K562 (cell line): Measurements from ENCODE around the gene TUBB4B. TPM values are rescaled to one million over a fixed set of nuclear protein-coding genes. Genes with fewer than 3 reads are reported as not detected.

ENCODE experiments used
- ERF ChIP-seq: fragments of 450-650 bp; formaldehyde crosslinking; IDR thresholded peaks from 2 replicates; pipeline ENCODE4 v1.4.0; 2020; ENCODE audit warnings: mild to moderate bottlenecking, mixed read lengths
- HMGN3 ChIP-seq: IDR thresholded peaks from 2 replicates; pipeline ENCODE4 v1.6.1; 2011; ENCODE audit warnings: borderline replicate concordance, low read depth, mild to moderate bottlenecking, mixed read lengths, low read length; ENCODE audit not compliant: insufficient read length; ENCODE audit errors: extremely low read depth
- MAFK ChIP-seq: IDR thresholded peaks from 2 replicates; pipeline ENCODE4 v1.6.1; 2011; ENCODE audit warnings: low read length, improper control_type of control experiment
- MEF2A ChIP-seq: IDR thresholded peaks from 2 replicates; pipeline ENCODE4 v1.6.1; 2011; ENCODE audit warnings: low read depth, mild to moderate bottlenecking, low read length, moderate library complexity; ENCODE audit not compliant: control insufficient read depth
- NCOA1 ChIP-seq: fragments of 450-650 bp; IDR thresholded peaks from 2 replicates; pipeline ENCODE4 v1.6.1; 2016; ENCODE audit warnings: low read depth
- NCOA2 ChIP-seq, 2 experiments: fragments of 450-650 bp; IDR thresholded peaks; 2 replicates each; pipeline ENCODE4 v1.6.1; 2018; ENCODE audit warnings: mild to moderate bottlenecking in 2 of 2, moderate library complexity in 1 of 2; ENCODE audit not compliant: partially characterized antibody in 2 of 2
- NFYB ChIP-seq: IDR thresholded peaks from 2 replicates; pipeline ENCODE4 v1.6.1; 2011; ENCODE audit warnings: mild to moderate bottlenecking, moderate library complexity; ENCODE audit not compliant: insufficient read length; ENCODE audit errors: extremely low read depth
- NRF1 ChIP-seq, 2 experiments: fragments of 450-650 bp; IDR thresholded peaks in 1 of 2; conservative IDR thresholded peaks in 1 of 2; 2 replicates each; pipeline ENCODE4 v1.6.1; 2014; ENCODE audit warnings: mild to moderate bottlenecking in 2 of 2
- PKNOX1 ChIP-seq: fragments of 450-650 bp; IDR thresholded peaks from 2 replicates; pipeline ENCODE4 v1.6.1; 2016
- RFX5 ChIP-seq: IDR thresholded peaks from 2 replicates; pipeline ENCODE4 v1.6.1; 2011; ENCODE audit warnings: low read depth, mild to moderate bottlenecking, improper control_type of control experiment, low read length
- TAF1 ChIP-seq: IDR thresholded peaks from 2 replicates; pipeline ENCODE4 v1.6.1; 2011; ENCODE audit warnings: mild to moderate bottlenecking, low read length, moderate library complexity; ENCODE audit not compliant: insufficient read depth, control insufficient read depth, severe bottlenecking; ENCODE audit errors: extremely low read depth
- TBL1XR1 ChIP-seq, 2 experiments: IDR thresholded peaks; 2 replicates each; pipeline ENCODE4 v1.6.1; 2012; ENCODE audit warnings: improper control_type of control experiment in 2 of 2, low read length in 2 of 2, mild to moderate bottlenecking in 1 of 2
- TCFL5 ChIP-seq: fragments of 250-450 bp; sonication (Bioruptor Pico); conservative IDR thresholded peaks from 2 replicates; pipeline ENCODE4 v1.6.1; 2021; ENCODE audit warnings: mild to moderate bottlenecking, moderate library complexity, matching md5 sums
- TFAP4 ChIP-seq: sonication (generic); formaldehyde crosslinking; IDR thresholded peaks from 2 replicates; pipeline ENCODE4 v1.8.0; 2022; ENCODE audit warnings: missing genetic modification reagents, mild to moderate bottlenecking, moderate library complexity, borderline replicate concordance
- ZBTB26 ChIP-seq: fragments of 450-650 bp; formaldehyde crosslinking; IDR thresholded peaks from 2 replicates; pipeline ENCODE4 v1.4.0; 2022; ENCODE audit warnings: missing genetic modification characterization
- ZFX ChIP-seq: sonication (generic); formaldehyde crosslinking; IDR thresholded peaks from 2 replicates; pipeline ENCODE4 v1.8.0; 2022; ENCODE audit warnings: mild to moderate bottlenecking, missing genetic modification reagents, moderate library complexity
- ZKSCAN3 ChIP-seq: fragments of 250-450 bp; sonication (Bioruptor Pico); IDR thresholded peaks from 2 replicates; pipeline ENCODE4 v1.4.0; 2020
- ZNF24 ChIP-seq: fragments of 450-650 bp; IDR thresholded peaks from 2 replicates; pipeline ENCODE4 v1.6.1; 2016
- ZNF277 ChIP-seq: fragments of 250-450 bp; sonication (Bioruptor Pico); IDR thresholded peaks from 2 replicates; pipeline ENCODE4 v1.8.0; 2022; ENCODE audit warnings: inconsistent platforms, mild to moderate bottlenecking, moderate library complexity, borderline replicate concordance
- polyA plus RNA-seq, 8 experiments: library from polyadenylated mRNA; depleted of rRNA in 4 of 8; stranded (reverse) in 5 of 8; unstranded in 3 of 8; fragments of >200 nt; fragmentation: Nextera tagmentation in 2 of 8; fragmentation: Illumina TruSeq in 1 of 8; extraction: Ambion mirVana in 2 of 8; extraction: Trizol in 1 of 8; gene quantifications; 2 replicates each; pipeline versions ENCODE4 v1.2.1 to v1.2.3, GENCODE V29; 2011 to 2014; ENCODE audit warnings: inconsistent platforms in 1 of 8, missing spikeins in 1 of 8
- total RNA-seq, 7 experiments: library from RNA; depleted of rRNA in 6 of 7; stranded (reverse); fragments of >200 nt in 6 of 7; fragmentation: Illumina TruSeq in 2 of 7; extraction: Trizol in 2 of 7; gene quantifications; 2 replicates each; pipeline versions ENCODE4 v1.2.1 to v1.2.3, GENCODE V29; 2011 to 2021; ENCODE audit warnings: low replicate concordance in 1 of 7
- TF ChIP-seq, protein P1 (sequence below): fragments of 250-450 bp; sonication (Bioruptor Pico); IDR thresholded peaks from 2 replicates; pipeline ENCODE4 v1.6.1; 2021; ENCODE audit warnings: mild to moderate bottlenecking

The TUBB4B gene
- total and polyA plus RNA-seq, 9 of the 15 experiments (the other 6 are each of a cell fraction or from before 2014, with no cell fraction given) = 24.1 to 443 (median 268) TPM

GRCh38 chr9:137223078-137223970 lies 17.8 kb upstream of the TUBB4B start (continued):
- peak; percentile 73 for TF ChIP-seq TFAP4
- 0 out of 2 replicates have a peak, but pooled peaks have one; percentile 65 for TF ChIP-seq ERF (CRISPR knock-in tag)
- no peak for TF ChIP-seq ZKSCAN3 (CRISPR knock-in tag)
- TF ChIP-seq HMGN3 = peak; percentile 45
- 0 out of 2 replicates have a peak, but pooled peaks have one; percentile 59 for TF ChIP-seq RFX5
- no peak for TF ChIP-seq NCOA2 (IDR thresholded peaks at IDR 0.05; ENCODE audit: partially characterized antibody in 2 of 2)
- TF ChIP-seq ZNF277 (CRISPR knock-in tag) = no peak
- peak; percentile 94 for TF ChIP-seq PKNOX1
- TF ChIP-seq, protein P1, sequence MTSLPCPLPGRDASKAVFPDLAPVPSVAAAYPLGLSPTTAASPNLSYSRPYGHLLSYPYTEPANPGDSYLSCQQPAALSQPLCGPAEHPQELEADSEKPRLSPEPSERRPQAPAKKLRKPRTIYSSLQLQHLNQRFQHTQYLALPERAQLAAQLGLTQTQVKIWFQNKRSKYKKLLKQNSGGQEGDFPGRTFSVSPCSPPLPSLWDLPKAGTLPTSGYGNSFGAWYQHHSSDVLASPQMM = no peak
- TF ChIP-seq ZNF24 = no peak
- TF ChIP-seq ZFX (CRISPR knock-in tag) = peak; percentile 78
- peak in 1 of 2 experiments; percentile 25; a peak in 2 of 4 replicates for TF ChIP-seq TBL1XR1 (IDR thresholded peaks at IDR 0.05; ENCODE audit: low read length in 2 of 2)
- no peak for TF ChIP-seq ZBTB26 (CRISPR knock-in tag)
- no peak for TF ChIP-seq MEF2A
- TF ChIP-seq NRF1 (conservative IDR thresholded peaks at IDR 0.05 in 1 of 2, IDR thresholded peaks at IDR 0.05 in 1 of 2) = peak; percentile 97
- TF ChIP-seq NCOA1 = peak; percentile 84; the same call in 1 of the 2 replicates
- TF ChIP-seq MAFK = no peak
- no peak for TF ChIP-seq TCFL5
- peak; percentile 62 for TF ChIP-seq TAF1
- peak; percentile 5 for TF ChIP-seq NFYB
